Stimulated activated CD4-positive, alpha-beta T cell treated with anti-CD3 and anti-CD28 coated beads, Interleukin-4, amount 100 ng/mL, for 1 hour (primary cell): ENCODE measurements around the gene PRIM2.
"Not testable (repeated sequence)": the region's sequence is repeated elsewhere in the genome, so short reads cannot be mapped to it uniquely, and the experiment has no call there.

ENCODE experiments used
- DNase-seq: peaks from one replicate; pipeline ENCODE4 v3.0.0-alpha.2; 2020

Gene PRIM2

DNA sequence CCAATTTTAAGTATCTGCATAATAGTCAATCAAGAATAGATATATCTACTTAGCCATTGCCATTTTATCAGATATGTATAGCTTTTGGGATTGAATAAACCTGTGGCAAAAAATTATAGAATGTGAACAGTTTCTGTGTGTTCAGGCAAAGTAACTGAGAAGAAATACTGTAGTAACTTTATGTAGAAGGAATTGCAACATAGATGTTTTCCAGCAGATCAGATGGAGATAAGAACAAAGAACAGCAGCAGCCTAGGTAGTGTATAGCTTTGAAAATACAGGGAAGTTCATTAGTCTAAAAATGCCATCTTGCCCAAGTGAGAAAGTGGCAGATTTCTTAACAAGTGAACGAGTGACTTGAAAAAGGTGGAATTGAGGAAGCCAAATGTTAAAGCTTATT, 197.7 kb downstream of the PRIM2 start:
- DNase-seq, result not testable (repeated sequence)

- DNase-seq, result not testable (repeated sequence)
Observed at GRCh38 chr6:57515845-57516244, 198.4 kb downstream of the PRIM2 start.

GRCh38 chr6:57516776-57517175, 199.3 kb downstream of the PRIM2 start:
- not testable (repeated sequence) for DNase-seq

DNA sequence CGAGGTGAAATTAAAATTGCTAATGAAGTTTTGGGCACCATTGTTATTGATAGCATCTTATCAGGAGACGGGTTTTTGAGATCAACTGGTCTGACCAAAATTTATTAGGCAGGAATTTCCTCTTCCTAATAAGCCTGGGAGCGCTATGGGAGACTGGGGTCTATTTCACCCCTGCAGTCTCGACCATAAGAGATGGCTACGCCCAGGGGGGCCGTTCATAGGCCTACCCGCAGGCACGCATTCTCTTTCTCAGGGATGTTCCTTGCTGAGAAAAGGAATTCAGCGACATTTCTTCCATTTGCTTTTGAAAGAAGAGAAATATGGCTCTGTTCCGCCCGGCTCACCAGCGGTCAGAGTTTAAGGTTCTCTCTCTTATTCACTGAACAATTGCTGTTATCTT, 201.8 kb downstream of the PRIM2 start:
- DNase-seq, result not testable (repeated sequence)

GRCh38 chr6:57521085-57521484, 203.7 kb downstream of the PRIM2 start:
- not testable (repeated sequence) for DNase-seq

GRCh38 chr6:57523221-57523620, 205.8 kb downstream of the PRIM2 start:
- not testable (repeated sequence) for DNase-seq

DNA sequence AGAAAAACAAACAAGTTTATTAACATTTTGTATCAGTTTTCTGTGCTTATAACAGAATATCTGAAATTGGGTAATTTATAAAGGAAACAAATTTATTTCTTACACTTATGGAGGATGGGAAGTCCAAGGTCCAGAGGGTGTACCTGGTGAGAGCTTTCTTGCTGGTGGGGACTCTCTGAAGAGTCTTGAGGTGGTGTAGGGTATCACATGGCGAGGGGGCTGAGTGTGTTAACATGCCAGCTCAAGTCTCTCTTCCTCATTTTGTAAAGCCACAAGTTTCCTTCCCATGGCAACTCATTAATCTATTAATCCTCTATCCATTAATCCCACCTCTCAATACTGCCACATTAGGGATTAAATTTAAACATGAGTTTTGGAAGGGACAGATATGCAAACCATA, 212.3 kb downstream of the PRIM2 start:
- not testable (repeated sequence) for DNase-seq

GRCh38 chr6:57532660-57533059, 215.2 kb downstream of the PRIM2 start:
- not testable (repeated sequence) for DNase-seq

DNA sequence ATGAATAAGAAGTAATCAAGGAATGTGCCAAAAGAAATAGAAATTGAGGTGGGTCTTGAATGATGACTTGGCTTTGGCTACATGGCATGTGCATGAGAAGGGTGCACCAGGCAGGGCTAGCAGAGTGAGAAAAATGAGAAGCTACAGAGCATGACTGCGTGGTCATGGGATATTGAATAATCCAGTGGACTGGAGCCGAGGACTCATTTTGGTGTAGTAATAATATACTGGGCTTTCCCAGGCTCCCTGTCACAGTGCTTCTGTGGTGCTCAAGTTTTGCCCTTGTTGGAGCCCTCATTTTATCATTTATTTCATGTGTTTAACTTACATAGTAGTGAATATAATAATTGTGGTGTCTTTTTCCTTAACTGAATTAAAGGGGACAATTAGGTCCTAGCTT, 217.7 kb downstream of the PRIM2 start:
- not testable (repeated sequence) for DNase-seq

DNA sequence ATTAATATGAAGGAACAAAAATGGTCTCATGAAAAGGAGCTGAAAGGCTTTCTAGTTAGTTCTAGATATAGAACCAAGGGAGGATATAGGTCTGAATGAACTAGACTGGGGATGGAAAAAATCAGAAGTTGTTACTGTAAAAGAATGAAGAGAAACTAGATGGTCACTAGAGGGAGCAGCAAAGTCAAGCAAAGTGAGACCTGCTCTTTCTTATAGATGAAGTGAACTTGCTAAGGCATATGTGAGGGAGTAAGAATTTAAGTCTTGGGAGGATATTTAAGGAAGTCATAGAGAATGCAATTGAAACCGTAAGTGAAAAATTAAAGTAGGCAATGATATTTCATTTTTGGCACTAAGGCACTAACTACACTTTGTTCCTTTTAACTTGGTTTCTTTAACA, 218.6 kb downstream of the PRIM2 start:
- DNase-seq, result not testable (repeated sequence)

GRCh38 chr6:57537916-57538315, 220.5 kb downstream of the PRIM2 start:
- DNase-seq, result not testable (repeated sequence)

DNA sequence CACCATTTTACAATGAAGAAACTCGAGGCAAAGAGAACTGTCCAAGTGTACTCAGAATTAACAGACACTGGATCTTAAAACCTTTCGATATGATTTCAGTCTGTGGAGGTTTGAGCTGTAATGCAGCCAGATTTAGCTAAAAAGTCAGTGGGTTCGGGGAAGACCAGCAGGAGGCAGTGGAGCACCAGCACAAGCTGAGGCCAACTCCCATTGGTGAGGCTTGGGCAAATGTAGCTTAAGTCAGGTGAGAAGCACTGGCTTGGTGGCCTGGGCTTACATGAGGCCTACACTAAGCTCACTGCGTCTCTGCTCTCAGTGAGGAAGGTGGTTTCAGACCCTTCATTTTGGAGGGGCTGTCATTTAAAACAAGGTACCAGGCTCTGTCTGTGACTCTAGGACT, 234.5 kb downstream of the PRIM2 start:
- not testable (repeated sequence) for DNase-seq

DNA sequence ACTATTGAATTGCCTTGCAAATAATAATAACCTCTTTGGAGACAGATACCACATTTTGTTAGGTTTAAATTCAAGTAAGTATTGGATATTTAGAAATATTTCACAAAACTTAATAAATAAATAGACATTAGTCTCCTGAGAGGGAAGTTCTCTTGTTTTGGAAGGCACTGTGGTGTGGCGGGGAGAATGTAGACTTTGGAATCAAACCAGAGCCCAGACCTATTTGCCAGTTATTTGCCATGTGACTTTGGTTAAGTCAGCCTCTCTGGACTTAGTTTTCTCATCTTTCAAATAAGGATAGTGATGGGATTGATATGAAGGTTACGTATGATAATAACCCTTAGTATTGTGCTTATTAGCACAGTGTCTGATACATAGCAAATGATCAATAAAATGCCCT, 240.4 kb downstream of the PRIM2 start:
- not testable (repeated sequence) for DNase-seq

DNA sequence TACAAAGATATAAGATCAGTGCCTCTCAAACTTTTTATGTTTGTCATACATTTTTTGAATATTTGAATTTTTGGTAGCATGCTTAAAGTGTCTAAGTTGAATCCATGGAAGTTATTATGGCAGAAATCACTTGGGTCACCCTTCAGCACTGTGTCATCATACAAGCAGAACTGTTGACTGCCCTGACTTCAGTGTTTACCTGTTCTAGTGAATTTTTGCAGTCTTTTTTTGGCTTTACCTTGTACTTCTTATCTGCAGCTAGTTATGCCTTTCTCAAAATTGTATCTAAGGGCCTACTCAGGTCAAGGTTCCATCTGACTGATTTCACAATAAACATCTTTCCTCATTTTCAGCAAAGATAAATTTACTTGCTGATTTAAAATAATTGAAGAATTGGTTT, 241.7 kb downstream of the PRIM2 start:
- DNase-seq, result not testable (repeated sequence)

GRCh38 chr6:57562233-57562632, 244.8 kb downstream of the PRIM2 start:
- DNase-seq, result not testable (repeated sequence)

GRCh38 chr6:57572119-57572518, 254.7 kb downstream of the PRIM2 start:
- not testable (repeated sequence) for DNase-seq

DNA sequence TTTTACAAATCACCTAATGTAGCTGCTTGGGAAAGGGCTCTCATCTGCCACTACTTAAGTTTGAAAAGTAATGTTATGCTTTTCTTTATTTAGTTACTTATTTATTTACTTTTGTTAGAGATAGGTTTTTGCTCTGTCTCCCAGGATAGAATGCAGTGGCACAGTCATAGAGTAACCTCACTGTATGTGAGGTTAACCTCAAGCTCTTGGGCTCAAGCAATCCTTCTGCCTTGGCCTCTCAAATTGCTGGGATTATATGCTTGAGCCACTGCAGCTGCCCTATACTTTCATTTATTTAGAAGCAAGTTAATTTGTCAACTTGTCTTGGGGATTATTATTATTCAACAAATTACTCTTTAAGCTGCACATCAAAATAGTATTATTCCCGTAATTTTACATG, 255.4 kb downstream of the PRIM2 start:
- DNase-seq, result not testable (repeated sequence)

DNA sequence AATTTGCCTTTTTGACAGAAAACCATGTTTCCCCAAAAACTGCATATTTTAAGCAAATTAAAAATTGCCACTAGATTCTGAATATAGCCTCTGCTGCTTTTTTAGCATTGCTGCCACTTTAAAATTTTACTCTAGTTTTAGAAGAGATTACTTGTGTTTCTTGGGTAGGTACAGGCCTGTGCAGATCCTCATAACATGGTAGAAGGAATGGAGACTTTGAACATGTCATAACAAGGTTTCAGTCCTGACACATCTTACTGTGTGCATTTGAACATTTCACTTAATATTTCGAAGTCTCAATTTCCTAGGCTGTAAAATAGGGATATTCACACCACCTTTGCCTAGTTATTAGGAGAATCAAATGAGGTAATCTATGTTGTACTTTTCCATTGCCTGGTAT, 259.6 kb downstream of the PRIM2 start:
- DNase-seq, result not testable (repeated sequence)

GRCh38 chr6:57579489-57579888, 262.1 kb downstream of the PRIM2 start:
- not testable (repeated sequence) for DNase-seq

GRCh38 chr6:57581586-57581985, 264.2 kb downstream of the PRIM2 start:
- not testable (repeated sequence) for DNase-seq

DNA sequence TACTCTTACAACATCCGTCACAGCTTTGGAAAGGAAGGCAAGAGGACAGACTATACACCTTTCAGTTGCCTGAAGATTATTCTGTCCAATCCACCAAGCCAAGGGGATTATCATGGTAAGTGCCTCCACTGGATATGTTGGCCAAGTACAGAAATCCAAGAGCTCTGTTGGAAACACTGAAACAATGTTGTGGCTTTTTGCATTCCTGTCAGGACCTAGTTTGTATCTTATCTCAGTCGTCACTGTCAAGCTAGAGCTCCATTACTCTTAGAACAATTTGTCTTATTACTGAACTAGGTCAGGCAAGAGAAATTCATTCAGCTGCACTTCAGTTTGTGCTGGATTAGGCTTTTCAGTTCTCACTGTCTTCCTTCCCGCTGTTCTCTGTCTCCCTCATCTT, 283.7 kb downstream of the PRIM2 start:
- DNase-seq, result not testable (repeated sequence)

DNA sequence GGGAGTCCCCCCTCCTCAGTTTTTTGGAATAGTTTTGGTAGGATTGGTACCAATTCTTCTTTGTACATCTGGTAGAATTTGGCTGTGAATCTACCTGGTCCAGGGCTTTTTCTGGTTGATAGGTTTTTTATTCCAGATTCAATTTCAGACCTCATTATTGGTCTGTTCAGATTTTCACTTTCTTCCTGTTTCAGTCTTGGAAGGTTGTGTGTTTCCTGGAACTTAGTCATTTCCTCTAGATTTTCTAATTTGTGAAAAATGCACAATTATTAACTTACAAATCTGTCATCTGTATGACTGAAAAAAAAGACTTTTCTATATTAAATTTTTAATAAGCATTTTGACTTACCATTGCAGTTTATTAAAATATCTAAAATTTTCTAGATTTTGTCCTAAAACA, 287.9 kb downstream of the PRIM2 start:
- DNase-seq, result not testable (repeated sequence)

DNA sequence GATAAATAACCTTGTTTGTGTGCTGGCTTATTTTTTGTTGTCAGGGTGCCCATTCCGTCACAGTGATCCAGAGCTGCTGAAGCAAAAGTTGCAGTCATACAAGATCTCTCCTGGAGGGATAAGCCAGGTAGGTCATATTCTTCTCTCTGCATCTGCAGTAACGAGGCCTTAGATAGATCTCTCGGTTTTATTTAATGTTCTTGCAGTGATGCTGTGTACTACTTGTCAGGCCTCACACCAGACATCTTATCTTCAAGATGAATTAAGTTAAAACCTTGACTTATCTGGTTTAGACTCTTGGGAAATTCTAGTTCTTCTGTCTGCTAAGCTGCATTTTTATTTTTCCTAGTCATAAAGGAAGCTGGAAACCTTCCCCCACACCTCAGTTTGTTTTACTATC, 288.9 kb downstream of the PRIM2 start:
- not testable (repeated sequence) for DNase-seq

- DNase-seq, result not testable (repeated sequence)
Observed at GRCh38 chr6:57610612-57611011, 293.2 kb downstream of the PRIM2 start.

GRCh38 chr6:57618959-57619358, 301.5 kb downstream of the PRIM2 start:
- DNase-seq, result not testable (repeated sequence)

DNA sequence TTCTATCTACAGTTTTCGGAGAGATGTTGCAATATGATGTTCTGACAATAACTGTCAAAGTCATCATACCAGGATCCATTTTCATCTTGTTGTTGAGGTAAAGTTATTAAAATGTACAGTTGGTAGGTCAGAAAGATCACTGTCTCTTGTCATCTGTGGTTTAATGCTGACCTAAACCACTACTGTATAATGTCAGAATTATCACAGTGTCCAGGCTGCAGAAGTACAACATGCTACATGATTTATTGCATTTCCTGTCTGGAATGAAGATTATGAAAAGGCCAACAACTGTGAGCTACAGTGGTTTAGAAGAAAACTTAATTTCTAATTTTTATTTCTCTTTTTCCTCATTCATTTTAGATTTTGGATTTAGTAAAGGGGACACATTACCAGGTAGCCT, 314.3 kb downstream of the PRIM2 start:
- not testable (repeated sequence) for DNase-seq
